A549 (cell line): Measurements from ENCODE around the gene LIMK2.

Source experiments
- CBX8 ChIP-seq: fragments of 200-600 bp; sonication (generic); IDR thresholded peaks from 2 replicates; pipeline ENCODE4 v1.6.1; 2016
- CEBPB ChIP-seq, 2 experiments: fragments of >200 bp in 1 of 2; sonication (Bioruptor Twin) in 1 of 2; formaldehyde crosslinking in 1 of 2; IDR thresholded peaks; 2 replicates each; pipeline ENCODE4 v1.6.1; 2012 to 2016
- HDAC2 ChIP-seq: fragments of 200-600 bp; sonication (generic); IDR thresholded peaks from 2 replicates; pipeline ENCODE4 v1.6.1; 2016
- KDM1A ChIP-seq: fragments of 200-600 bp; sonication (generic); IDR thresholded peaks from 2 replicates; pipeline ENCODE4 v1.6.1; 2016; ENCODE audit warnings: low read depth, mild to moderate bottlenecking
- MYC ChIP-seq: IDR thresholded peaks from 2 replicates; pipeline ENCODE4 v1.6.1; 2012; ENCODE audit warnings: mild to moderate bottlenecking, inconsistent platforms, low read length, improper control_type of control experiment, borderline replicate concordance
- NR3C1 ChIP-seq: fragments of >200 bp; sonication (Bioruptor Twin); formaldehyde crosslinking; IDR thresholded peaks from 3 replicates; pipeline ENCODE4 v1.6.1; 2017
- PHF8 ChIP-seq: fragments of 200-600 bp; sonication (generic); IDR thresholded peaks from 2 replicates; pipeline ENCODE4 v1.6.1; 2016; ENCODE audit warnings: low read depth, mild to moderate bottlenecking, antibody characterized with exemption, moderate library complexity, borderline replicate concordance
- POLR2A ChIP-seq: IDR thresholded peaks from 2 replicates; pipeline ENCODE4 v1.6.1; 2012; ENCODE audit warnings: mild to moderate bottlenecking, low read length
- REST ChIP-seq: fragments of 200-600 bp; sonication (generic); IDR thresholded peaks from 2 replicates; pipeline ENCODE4 v1.6.1; 2016; ENCODE audit warnings: antibody characterized with exemption, mild to moderate bottlenecking, moderate library complexity
- RNF2 ChIP-seq: fragments of 200-600 bp; sonication (generic); IDR thresholded peaks from 2 replicates; pipeline ENCODE4 v1.6.1; 2016; ENCODE audit warnings: low read depth, mild to moderate bottlenecking, antibody characterized with exemption, moderate library complexity, borderline replicate concordance
- TP53 ChIP-seq: fragments of 250-450 bp; sonication (Bioruptor Pico); IDR thresholded peaks from 2 replicates; pipeline ENCODE4 v1.5.0; 2021; ENCODE audit warnings: mild to moderate bottlenecking, moderate library complexity
- TF ChIP-seq, protein P1 (sequence below): fragments of >200 bp; sonication (Bioruptor Twin); formaldehyde crosslinking; IDR thresholded peaks from 3 replicates; pipeline ENCODE4 v1.5.1; 2016
- TF ChIP-seq, protein P2 (sequence below): IDR thresholded peaks from 2 replicates; pipeline ENCODE4 v1.6.1; 2012
- TF ChIP-seq, protein P3 (sequence below): fragments of >200 bp; sonication (Bioruptor Twin); formaldehyde crosslinking; IDR thresholded peaks from 3 replicates; pipeline ENCODE4 v1.6.1; 2016

GRCh38 chr22:31269892-31270579 lies 57.9 kb downstream of the LIMK2 start:
- TF ChIP-seq HDAC2 (no peak), KDM1A (no peak), PHF8 (no peak), RNF2 (no peak), CBX8 (no peak), POLR2A (no peak), MYC (no peak), NR3C1 (no peak), TP53 (CRISPR knock-in tag) (no peak), CEBPB (IDR thresholded peaks at IDR 0.05) (no peak), REST (no peak)
- TF ChIP-seq, protein P1, sequence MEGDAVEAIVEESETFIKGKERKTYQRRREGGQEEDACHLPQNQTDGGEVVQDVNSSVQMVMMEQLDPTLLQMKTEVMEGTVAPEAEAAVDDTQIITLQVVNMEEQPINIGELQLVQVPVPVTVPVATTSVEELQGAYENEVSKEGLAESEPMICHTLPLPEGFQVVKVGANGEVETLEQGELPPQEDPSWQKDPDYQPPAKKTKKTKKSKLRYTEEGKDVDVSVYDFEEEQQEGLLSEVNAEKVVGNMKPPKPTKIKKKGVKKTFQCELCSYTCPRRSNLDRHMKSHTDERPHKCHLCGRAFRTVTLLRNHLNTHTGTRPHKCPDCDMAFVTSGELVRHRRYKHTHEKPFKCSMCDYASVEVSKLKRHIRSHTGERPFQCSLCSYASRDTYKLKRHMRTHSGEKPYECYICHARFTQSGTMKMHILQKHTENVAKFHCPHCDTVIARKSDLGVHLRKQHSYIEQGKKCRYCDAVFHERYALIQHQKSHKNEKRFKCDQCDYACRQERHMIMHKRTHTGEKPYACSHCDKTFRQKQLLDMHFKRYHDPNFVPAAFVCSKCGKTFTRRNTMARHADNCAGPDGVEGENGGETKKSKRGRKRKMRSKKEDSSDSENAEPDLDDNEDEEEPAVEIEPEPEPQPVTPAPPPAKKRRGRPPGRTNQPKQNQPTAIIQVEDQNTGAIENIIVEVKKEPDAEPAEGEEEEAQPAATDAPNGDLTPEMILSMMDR = no peak
- TF ChIP-seq, protein P2, sequence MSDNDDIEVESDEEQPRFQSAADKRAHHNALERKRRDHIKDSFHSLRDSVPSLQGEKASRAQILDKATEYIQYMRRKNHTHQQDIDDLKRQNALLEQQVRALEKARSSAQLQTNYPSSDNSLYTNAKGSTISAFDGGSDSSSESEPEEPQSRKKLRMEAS = no peak
- TF ChIP-seq, protein P3, sequence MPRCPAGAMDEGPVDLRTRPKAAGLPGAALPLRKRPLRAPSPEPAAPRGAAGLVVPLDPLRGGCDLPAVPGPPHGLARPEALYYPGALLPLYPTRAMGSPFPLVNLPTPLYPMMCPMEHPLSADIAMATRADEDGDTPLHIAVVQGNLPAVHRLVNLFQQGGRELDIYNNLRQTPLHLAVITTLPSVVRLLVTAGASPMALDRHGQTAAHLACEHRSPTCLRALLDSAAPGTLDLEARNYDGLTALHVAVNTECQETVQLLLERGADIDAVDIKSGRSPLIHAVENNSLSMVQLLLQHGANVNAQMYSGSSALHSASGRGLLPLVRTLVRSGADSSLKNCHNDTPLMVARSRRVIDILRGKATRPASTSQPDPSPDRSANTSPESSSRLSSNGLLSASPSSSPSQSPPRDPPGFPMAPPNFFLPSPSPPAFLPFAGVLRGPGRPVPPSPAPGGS = no peak
